Trophoblast cell (in vitro differentiated cells and primary cell): Measurements from ENCODE around the gene RAD23B.

Source experiments
- DNase-seq, 2 donors: peaks; one replicate each; pipeline ENCODE4 v3.0.0-alpha.2; 2016
- H2AFZ ChIP-seq: 2 replicates; pipeline ENCODE4 v1.6.1; 2013; ENCODE audit warnings: low read length, moderate library complexity, mild to moderate bottlenecking; ENCODE audit not compliant: insufficient read depth, poor library complexity
- H2AK5ac ChIP-seq: 2 replicates; pipeline ENCODE4 v1.6.1; 2013; ENCODE audit warnings: mild to moderate bottlenecking, low read length
- H2BK120ac ChIP-seq: 2 replicates; pipeline ENCODE4 v1.6.1; 2013; ENCODE audit warnings: low read length, mild to moderate bottlenecking, moderate library complexity; ENCODE audit not compliant: insufficient read depth, poor library complexity
- H2BK12ac ChIP-seq: 2 replicates; pipeline ENCODE4 v1.6.1; 2013; ENCODE audit warnings: mild to moderate bottlenecking, low read length, moderate library complexity
- H2BK5ac ChIP-seq: 2 replicates; pipeline ENCODE4 v1.6.1; 2013; ENCODE audit warnings: low read length, low read depth, moderate library complexity, mild to moderate bottlenecking; ENCODE audit not compliant: poor library complexity
- H3K14ac ChIP-seq: 2 replicates; pipeline ENCODE4 v1.6.1; 2013; ENCODE audit warnings: mild to moderate bottlenecking, low read length
- H3K18ac ChIP-seq: 2 replicates; pipeline ENCODE4 v1.6.1; 2013; ENCODE audit warnings: mild to moderate bottlenecking, low read length
- H3K23ac ChIP-seq: 2 replicates; pipeline ENCODE4 v1.6.1; 2013; ENCODE audit warnings: low read length
- H3K27ac ChIP-seq: 2 replicates; pipeline ENCODE4 v1.5.1; 2013; ENCODE audit warnings: low read depth, mild to moderate bottlenecking, inconsistent platforms, low read length, moderate library complexity
- H3K27me3 ChIP-seq: 2 replicates; pipeline ENCODE4 v1.6.1; 2013; ENCODE audit warnings: inconsistent platforms, mild to moderate bottlenecking, low read length, moderate library complexity; ENCODE audit not compliant: insufficient read depth
- H3K36me3 ChIP-seq, 2 experiments: 1 replicate in 1 of 2; 2 replicates in 1 of 2; pipeline ENCODE4 v1.6.1; 2013; ENCODE audit warnings: low read length in 2 of 2, mild to moderate bottlenecking in 2 of 2, moderate library complexity in 1 of 2; ENCODE audit not compliant: insufficient read depth in 2 of 2, control insufficient read depth in 1 of 2
- H3K4ac ChIP-seq: 2 replicates; pipeline ENCODE4 v1.6.1; 2013; ENCODE audit warnings: low read depth, mild to moderate bottlenecking, low read length, moderate library complexity
- H3K4me1 ChIP-seq, 2 experiments: 1 replicate in 1 of 2; 2 replicates in 1 of 2; pipeline ENCODE4 v1.6.1; 2013; ENCODE audit warnings: low read length in 2 of 2, mild to moderate bottlenecking in 2 of 2, moderate library complexity in 1 of 2; ENCODE audit not compliant: insufficient read depth in 2 of 2, control insufficient read depth in 1 of 2
- H3K4me2 ChIP-seq: 2 replicates; pipeline ENCODE4 v1.6.1; 2013; ENCODE audit warnings: inconsistent platforms, mild to moderate bottlenecking, low read length, moderate library complexity
- H3K4me3 ChIP-seq: 2 replicates; pipeline ENCODE4 v1.5.1; 2013; ENCODE audit warnings: mild to moderate bottlenecking, low read depth, low read length, inconsistent platforms
- H3K79me1 ChIP-seq: one replicate; pipeline ENCODE4 v1.6.1; 2013; ENCODE audit warnings: low read length
- H3K79me2 ChIP-seq: 2 replicates; pipeline ENCODE4 v1.6.1; 2013; ENCODE audit warnings: low read length, mild to moderate bottlenecking; ENCODE audit not compliant: control insufficient read depth, insufficient read depth, poor library complexity
- H3K9ac ChIP-seq: 2 replicates; pipeline ENCODE4 v1.6.1; 2013; ENCODE audit warnings: mild to moderate bottlenecking, low read length
- H3K9me3 ChIP-seq: 2 replicates; pipeline ENCODE4 v1.6.1; 2013; ENCODE audit warnings: low read depth, mild to moderate bottlenecking, control low read depth, inconsistent platforms, low read length; ENCODE audit not compliant: insufficient read depth
- H4K12ac ChIP-seq: 2 replicates; pipeline ENCODE4 v1.6.1; 2013; ENCODE audit warnings: low read depth, mild to moderate bottlenecking, low read length, moderate library complexity
- H4K8ac ChIP-seq: 2 replicates; pipeline ENCODE4 v1.6.1; 2013; ENCODE audit warnings: low read depth, mild to moderate bottlenecking, low read length, moderate library complexity
- H4K91ac ChIP-seq: one replicate; pipeline ENCODE4 v1.6.1; 2013; ENCODE audit warnings: low read depth, mild to moderate bottlenecking, low read length, moderate library complexity
- WGBS: extraction: QIAGEN DNeasy Blood & Tissue Kit; methylation state at CpG from one replicate; pipeline ENCODE4 v1.1.7; 2013; ENCODE audit warnings: missing lambda C conversion rate; ENCODE audit not compliant: insufficient read length, insufficient coverage; ENCODE audit errors: extremely low coverage; 5-methylcytosine and 5-hydroxymethylcytosine counted together

Gene RAD23B

DNA sequence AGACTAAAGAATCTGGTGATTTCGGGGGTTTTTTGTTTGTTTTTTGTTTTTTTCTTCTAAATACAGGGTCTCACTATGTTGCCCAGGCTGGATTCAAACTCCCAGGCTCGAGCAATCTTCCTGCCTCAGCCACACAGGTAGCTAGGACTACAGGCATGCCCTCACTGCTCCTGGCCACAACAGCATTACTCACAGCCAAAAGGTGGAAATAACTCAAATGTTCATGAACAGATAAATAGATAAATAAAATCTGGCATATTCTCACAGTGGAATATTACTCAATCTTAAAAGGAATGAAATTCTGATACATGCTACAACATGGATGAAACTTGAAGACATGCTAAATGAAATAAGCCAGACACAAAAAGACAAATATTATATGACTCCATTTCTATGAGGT, 19.8 kb upstream of the RAD23B start:
- H3K27ac ChIP-seq: no peak overlapping the region
- H3K27me3 ChIP-seq: no peaks in the 10 kb centered on the region
- H3K14ac ChIP-seq: no peak overlapping the region
- no peaks in the 10 kb centered on the region for H3K9me3 ChIP-seq
- no peak overlapping the region for H2AFZ ChIP-seq
- no peak overlapping the region for H3K18ac ChIP-seq
- no peak overlapping the region for H3K23ac ChIP-seq
- no peak overlapping the region for H3K4me3 ChIP-seq
- H3K9ac ChIP-seq: no peak overlapping the region
- H3K79me1 ChIP-seq: peaks cover 2% of the 10 kb centered on the region
- H3K4ac ChIP-seq: no peak overlapping the region
- no CpG with 5 or more reads among the region's 2 CpGs for WGBS
- no peak overlapping the region for H2AK5ac ChIP-seq
- H4K12ac ChIP-seq: no peak overlapping the region
- no peak overlapping the region for H4K91ac ChIP-seq
- no peaks in the 10 kb centered on the region for H3K36me3 ChIP-seq
- H3K79me2 ChIP-seq: no peaks in the 10 kb centered on the region
- H4K8ac ChIP-seq: no peak overlapping the region
- no peak overlapping the region for H2BK5ac ChIP-seq
- H2BK120ac ChIP-seq: peak overlapping the region; percentile 69
- H3K4me2 ChIP-seq: no peak overlapping the region
- DNase-seq: peak in 1 of 2 donors; percentile 74
- peaks cover 3 to 13% of the 10 kb centered on the region in 2 experiments for H3K4me1 ChIP-seq
- peak overlapping the region; percentile 77 for H2BK12ac ChIP-seq

GRCh38 chr9:107266624-107267368, 16.3 kb upstream of the RAD23B start:
- Histone ChIP-seq H3K4me2 (no peak overlapping the region), H3K36me3 (no peaks in the 10 kb centered on the region), H3K4ac (no peak overlapping the region), H3K14ac (no peak overlapping the region), H4K12ac (no peak overlapping the region), H4K8ac (no peak overlapping the region), H2BK12ac (no peak overlapping the region), H2BK5ac (no peak overlapping the region), H3K4me1 (peaks cover 4 to 5% of the 10 kb centered on the region in 2 experiments), H3K9ac (no peak overlapping the region), H2BK120ac (no peak overlapping the region), H3K4me3 (no peak overlapping the region), H2AK5ac (no peak overlapping the region), H3K18ac (no peak overlapping the region), H4K91ac (peak overlapping the region; percentile 24), H3K79me1 (peaks cover 2% of the 10 kb centered on the region), H3K27ac (no peak overlapping the region), H3K27me3 (no peaks in the 10 kb centered on the region), H3K79me2 (no peaks in the 10 kb centered on the region), H2AFZ (no peak overlapping the region), H3K23ac (no peak overlapping the region), H3K9me3 (no peaks in the 10 kb centered on the region)
- no CpG with 5 or more reads among the region's 7 CpGs for WGBS
- peak; percentile 31 to 66 for DNase-seq

GRCh38 chr9:107268560-107268959, 14.5 kb upstream of the RAD23B start:
- H2AK5ac ChIP-seq: no peak overlapping the region
- no peak overlapping the region for H3K4ac ChIP-seq
- H3K79me2 ChIP-seq: no peaks in the 10 kb centered on the region
- H3K4me1 ChIP-seq: peaks cover 4 to 5% of the 10 kb centered on the region in 2 experiments
- no peak overlapping the region for H3K18ac ChIP-seq
- H4K12ac ChIP-seq: no peak overlapping the region
- no peak overlapping the region for H4K91ac ChIP-seq
- H3K23ac ChIP-seq: no peak overlapping the region
- no peak overlapping the region for H2BK120ac ChIP-seq
- no peak overlapping the region for H4K8ac ChIP-seq
- no peak overlapping the region for H3K27ac ChIP-seq
- no peaks in the 10 kb centered on the region for H3K36me3 ChIP-seq
- H2BK12ac ChIP-seq: no peak overlapping the region
- no peak overlapping the region for H2BK5ac ChIP-seq
- no peak for DNase-seq
- no peak overlapping the region for H3K4me2 ChIP-seq
- H3K79me1 ChIP-seq: peaks cover 2% of the 10 kb centered on the region
- no peaks in the 10 kb centered on the region for H3K9me3 ChIP-seq
- WGBS: no CpG with 5 or more reads among the region's 2 CpGs
- no peak overlapping the region for H2AFZ ChIP-seq
- H3K9ac ChIP-seq: no peak overlapping the region
- H3K4me3 ChIP-seq: no peak overlapping the region
- H3K27me3 ChIP-seq: no peaks in the 10 kb centered on the region
- no peak overlapping the region for H3K14ac ChIP-seq

- no CpG with 5 or more reads among the region's 2 CpGs for WGBS
Measured at GRCh38 chr9:107269254-107269653, 13.8 kb upstream of the RAD23B start.

More at GRCh38 chr9:107269254-107269653, 13.8 kb upstream of the RAD23B start:
- peaks cover 4 to 11% of the 10 kb centered on the region in 2 experiments for H3K4me1 ChIP-seq
- H3K18ac ChIP-seq: no peak overlapping the region
- DNase-seq: no peak
- peak overlapping the region; percentile 8 for H2BK5ac ChIP-seq
- H2AK5ac ChIP-seq: no peak overlapping the region
- H3K23ac ChIP-seq: no peak overlapping the region
- no peaks in the 10 kb centered on the region for H3K27me3 ChIP-seq
- H3K4me2 ChIP-seq: no peak overlapping the region
- no peak overlapping the region for H3K27ac ChIP-seq
- no peak overlapping the region for H4K12ac ChIP-seq
- no peak overlapping the region for H3K9ac ChIP-seq
- H3K9me3 ChIP-seq: no peaks in the 10 kb centered on the region
- H2AFZ ChIP-seq: no peak overlapping the region
- H3K4me3 ChIP-seq: no peak overlapping the region
- H3K14ac ChIP-seq: no peak overlapping the region
- H4K91ac ChIP-seq: no peak overlapping the region
- peak overlapping the region; percentile 25 for H2BK120ac ChIP-seq
- H3K79me1 ChIP-seq: peaks cover 9% of the 10 kb centered on the region
- H3K36me3 ChIP-seq: no peaks in the 10 kb centered on the region
- no peak overlapping the region for H2BK12ac ChIP-seq
- peaks cover 2% of the 10 kb centered on the region for H3K79me2 ChIP-seq
- H3K4ac ChIP-seq: no peak overlapping the region
- no peak overlapping the region for H4K8ac ChIP-seq
